Upper lobe of left lung (tissue), 4 donors: ENCODE results near the gene GPR55.

Experiments used
- CTCF ChIP-seq, 6 experiments: fragments of 450-650 bp in 4 of 6; fragments of 200-600 bp in 2 of 6; sonication (generic) in 2 of 6; IDR thresholded peaks; one replicate each; pipeline ENCODE4 v1.5.1; 2016 to 2019; ENCODE audit warnings: antibody characterized with exemption in 6 of 6
- EP300 ChIP-seq, 4 donors: sonication (generic); formaldehyde crosslinking; IDR thresholded peaks; one replicate each; pipeline ENCODE4 v1.5.1; 2017; ENCODE audit warnings: antibody characterized with exemption in 4 of 4, control low read depth in 2 of 4
- POLR2A ChIP-seq, 4 donors: fragments of 450-650 bp; IDR thresholded peaks; one replicate each; pipeline ENCODE4 v1.5.1; 2016 to 2017; ENCODE audit warnings: antibody characterized with exemption in 4 of 4, mild to moderate bottlenecking in 2 of 4
- POLR2AphosphoS5 ChIP-seq, 2 donors: sonication (generic); formaldehyde crosslinking; IDR thresholded peaks; one replicate each; pipeline ENCODE4 v1.5.1; 2017; ENCODE audit warnings: antibody characterized with exemption in 2 of 2

GRCh38 chr2:230921806-230922595 is 3.0 kb downstream of the GPR55 start:
- TF ChIP-seq POLR2AphosphoS5 (IDR thresholded peaks at IDR 0.05) (no peak), POLR2A (IDR thresholded peaks at IDR 0.05) (no peak), CTCF (IDR thresholded peaks at IDR 0.05) (no peak), EP300 (IDR thresholded peaks at IDR 0.05) (no peak)
